Right hindlimb (tissue), 1 donor: ENCODE results near the gene WDR88.
A peak's percentile ranks its signal among the peaks of the same experiment; 100 is the strongest.
"Not testable (repeated sequence)": the region's sequence is repeated elsewhere in the genome, so short reads cannot be mapped to it uniquely, and the experiment has no call there.

Source experiments
- DNase-seq: peaks from one replicate; pipeline ENCODE4 v3.0.0-alpha.2; 2018

The WDR88 gene

GRCh38 chr19:33174186-33174585 lies 42.3 kb downstream of the WDR88 start:
- no peak for DNase-seq

GRCh38 chr19:33175156-33175782 lies 43.4 kb downstream of the WDR88 start:
- no peak for DNase-seq

DNA sequence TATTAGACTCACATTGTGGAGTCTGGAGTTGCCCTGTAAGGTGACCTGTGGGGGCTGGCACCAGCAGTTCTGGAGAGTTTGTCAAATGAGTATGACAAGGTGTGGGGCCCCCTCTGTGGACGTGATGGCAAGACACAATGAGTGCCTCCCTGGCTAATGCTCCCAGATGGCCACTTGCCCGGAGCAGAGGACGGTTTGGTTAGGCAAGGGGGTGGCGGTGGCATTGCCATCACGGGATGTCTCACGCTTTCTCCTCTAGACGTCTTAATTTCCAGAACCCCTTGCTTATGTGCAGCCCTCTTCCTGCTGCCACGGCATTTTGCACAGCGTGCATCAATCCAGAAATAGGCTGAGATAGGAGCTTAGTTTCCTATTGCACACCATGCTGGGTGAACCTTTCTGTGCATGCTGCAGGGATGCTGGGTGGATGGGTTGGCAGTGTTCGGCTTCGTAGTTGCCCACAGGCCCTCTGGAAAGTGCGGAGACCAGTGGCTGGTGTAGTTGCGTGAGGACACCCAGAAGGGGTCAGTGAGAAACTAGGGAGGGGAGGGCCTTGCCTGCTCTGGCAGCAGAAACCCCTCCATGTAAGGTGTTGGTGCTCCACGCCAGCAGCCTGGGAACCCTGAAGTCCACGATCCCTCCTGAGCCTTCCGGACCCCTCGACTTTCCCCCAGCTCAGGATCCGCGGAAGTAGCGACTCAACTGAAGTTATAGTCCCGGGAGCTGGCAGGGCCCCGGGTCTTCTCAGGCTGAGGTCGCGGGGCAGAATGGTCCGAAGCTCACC lies 44.2 kb downstream of the WDR88 start:
- peak; percentile 65 for DNase-seq

- DNase-seq, result peak; percentile 99
Observed at GRCh38 chr19:33176670-33177416, 44.9 kb downstream of the WDR88 start.

DNA sequence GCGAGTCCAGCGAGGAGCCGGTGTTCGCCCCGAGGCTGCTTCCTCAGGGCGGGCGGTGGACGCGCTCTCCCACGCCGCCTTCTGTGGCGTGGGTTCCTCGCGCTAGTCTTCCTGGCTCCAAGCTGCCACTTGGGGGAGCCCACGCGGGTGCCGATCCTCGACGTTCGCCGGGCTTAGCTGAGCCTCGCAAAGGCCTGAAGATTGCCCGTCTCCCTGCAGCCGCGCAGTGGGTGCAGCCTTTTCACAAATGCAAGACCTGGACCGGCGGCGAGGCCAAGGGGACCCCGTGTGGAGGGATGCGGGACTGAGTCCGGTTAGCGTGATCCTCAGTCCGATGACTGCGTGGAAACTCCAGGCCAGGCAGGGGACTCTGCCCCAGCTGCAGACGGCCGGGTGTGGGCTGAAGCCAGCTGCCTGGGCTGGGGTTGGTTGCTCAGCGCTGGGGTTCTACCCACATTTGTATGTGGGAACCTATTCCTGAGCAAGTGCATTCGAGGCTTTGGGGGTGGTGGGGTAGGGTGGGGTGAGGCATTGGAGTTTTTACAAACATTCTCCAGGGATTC lies 45.6 kb downstream of the WDR88 start:
- no peak for DNase-seq

GRCh38 chr19:33186431-33187182 lies 54.7 kb downstream of the WDR88 start:
- no peak for DNase-seq

DNA sequence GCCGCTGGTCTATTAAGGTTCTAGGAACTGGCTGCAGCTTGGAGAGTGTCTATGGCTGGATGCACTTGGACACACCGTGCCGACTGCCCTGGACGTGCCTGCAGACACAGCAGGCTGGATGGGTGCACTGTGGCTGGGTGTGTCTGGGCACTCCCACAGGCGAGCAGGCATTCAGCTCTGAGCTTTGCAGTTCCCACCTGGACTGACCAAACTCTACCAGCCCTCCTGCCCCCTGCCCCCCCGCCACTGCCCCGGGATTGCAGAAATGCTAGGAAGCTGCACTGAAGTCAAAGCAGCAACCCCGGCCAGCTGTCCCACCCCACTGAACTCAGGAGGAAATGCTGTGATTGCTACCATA lies 55.2 kb downstream of the WDR88 start:
- DNase-seq, result no peak

- DNase-seq, result no peak
Observed at GRCh38 chr19:33189453-33189852, 57.5 kb downstream of the WDR88 start.

DNA sequence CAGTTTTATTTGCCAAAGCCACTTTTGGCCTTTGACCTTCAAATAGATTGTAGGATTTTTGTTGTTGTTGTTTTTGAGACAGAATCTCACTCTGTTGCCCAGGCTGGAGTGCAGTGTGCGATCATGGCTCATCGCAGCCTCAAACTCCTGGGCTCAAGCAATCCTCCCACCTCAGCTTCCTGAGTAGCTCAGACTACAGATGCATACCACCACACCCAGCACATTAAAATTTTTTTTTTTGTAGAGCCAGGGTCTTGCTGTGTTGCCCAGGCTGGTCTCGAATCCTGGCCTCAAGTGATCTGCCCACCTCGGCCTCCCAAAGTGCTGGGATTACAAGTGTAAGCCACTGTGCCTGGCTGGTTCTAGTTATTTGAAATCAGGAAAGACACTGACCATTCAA lies 59.2 kb downstream of the WDR88 start:
- DNase-seq, result not testable (repeated sequence)

DNA sequence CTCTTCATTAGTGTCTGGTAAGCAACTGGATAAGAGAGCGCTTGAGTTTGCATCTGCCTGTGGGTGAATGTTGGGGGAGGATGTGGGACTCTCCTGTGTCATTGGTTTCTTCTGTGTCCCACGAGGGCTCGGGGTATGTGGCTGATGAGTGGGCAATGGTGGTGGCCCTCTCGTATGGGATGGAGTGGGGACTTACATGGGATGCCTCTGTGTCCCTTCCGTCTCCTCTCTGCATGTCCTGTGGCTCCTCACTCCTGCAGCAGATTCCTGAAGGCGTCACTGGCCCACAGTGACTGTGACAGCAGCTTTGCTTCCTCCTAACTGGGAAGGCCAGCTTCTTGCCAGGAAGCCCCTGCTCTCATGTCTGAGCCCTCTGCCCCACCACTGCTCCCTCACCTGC lies 59.6 kb downstream of the WDR88 start:
- DNase-seq, result no peak

- DNase-seq, result no peak
Observed at GRCh38 chr19:33192010-33192409, 60.1 kb downstream of the WDR88 start.

- DNase-seq, result no peak
Observed at GRCh38 chr19:33193269-33193864, 61.5 kb downstream of the WDR88 start.

DNA sequence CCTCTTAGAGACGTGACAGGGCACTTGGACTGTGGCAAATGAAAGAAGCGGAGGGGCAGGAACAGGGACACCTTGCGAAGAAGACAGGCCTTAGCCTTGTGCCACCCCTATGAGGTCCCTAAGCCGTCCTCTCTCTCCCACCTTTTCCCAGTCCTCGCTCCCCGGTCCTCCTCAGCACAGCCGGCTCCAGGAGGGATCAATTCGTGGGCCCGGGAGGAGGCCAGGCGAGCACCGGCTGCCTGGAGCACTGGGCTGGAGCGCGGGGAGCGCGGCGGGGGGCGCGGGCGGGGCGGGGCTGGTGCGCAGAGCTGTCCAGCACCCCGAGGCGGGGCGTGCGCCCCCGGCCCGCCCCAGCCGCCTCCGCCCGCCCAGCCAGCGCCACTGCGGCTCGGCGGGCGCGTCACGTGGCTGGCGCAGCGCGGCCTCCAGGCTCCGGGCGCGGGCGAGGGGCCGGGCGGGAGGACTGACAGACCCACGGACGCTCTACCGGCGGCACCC lies 62.0 kb downstream of the WDR88 start, which contains the start of gene LRP3:
LRP3 (plus strand) TSS at position 466 of the 498 bp plus-strand sequence. CDS start 456 bp downstream, outside the sequence.
- DNase-seq, result peak; percentile 75

DNA sequence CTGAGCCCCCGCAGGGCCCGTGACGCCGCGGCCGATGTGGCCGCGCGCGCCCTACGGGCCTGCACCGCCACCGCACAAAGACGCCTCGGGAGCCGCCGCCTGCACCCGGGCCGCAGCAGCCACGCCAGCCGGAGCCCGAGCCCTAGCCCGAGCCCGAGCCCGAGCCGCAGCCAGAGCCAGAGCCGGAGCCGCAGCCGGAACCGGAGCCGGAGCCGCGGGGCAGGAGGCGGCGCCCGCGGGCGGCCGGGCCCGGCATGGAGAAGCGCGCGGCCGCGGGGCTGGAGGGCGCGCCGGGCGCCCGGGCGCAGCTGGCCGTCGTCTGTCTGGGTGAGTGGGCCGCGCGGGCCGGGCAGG lies 62.6 kb downstream of the WDR88 start:
- DNase-seq, result no peak

DNA sequence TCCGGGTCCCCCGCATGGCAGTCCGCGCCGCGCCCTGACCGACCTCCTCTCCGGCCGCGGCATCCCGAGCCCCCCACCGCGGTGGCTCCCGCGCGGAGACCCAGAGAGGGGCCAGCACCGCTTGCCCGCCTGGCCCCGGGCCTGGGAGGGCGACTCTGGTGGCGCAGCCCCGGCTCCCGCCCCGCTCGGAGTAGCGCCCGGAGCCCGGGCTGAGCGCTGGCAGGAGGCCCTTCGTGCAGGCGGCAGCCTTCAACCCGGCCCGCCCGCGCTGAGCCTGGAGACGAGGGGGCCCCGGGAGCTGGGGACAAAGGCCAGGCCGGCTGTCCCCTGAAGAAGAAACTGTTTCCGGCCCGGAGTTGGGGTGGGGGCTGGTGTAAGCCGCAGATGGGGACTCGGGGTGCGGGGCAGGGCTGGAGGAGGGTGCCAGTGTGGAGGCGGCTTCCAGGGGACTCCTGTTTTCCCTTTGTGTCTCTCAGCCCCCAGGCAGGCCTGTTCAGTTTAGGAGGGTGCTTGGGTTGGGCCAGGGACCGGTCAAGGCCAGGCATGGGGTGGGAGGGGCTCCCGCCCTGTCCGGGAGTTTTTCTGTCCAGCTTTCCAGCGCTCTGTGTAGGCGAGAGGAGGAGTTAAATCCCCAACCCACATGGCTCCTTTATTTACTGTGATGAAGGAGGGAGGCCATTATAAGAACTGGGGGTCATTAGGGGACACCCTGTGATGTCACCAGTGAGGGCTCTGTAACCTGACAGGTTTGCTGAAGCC lies 63.2 kb downstream of the WDR88 start:
- peak; percentile 54 for DNase-seq

DNA sequence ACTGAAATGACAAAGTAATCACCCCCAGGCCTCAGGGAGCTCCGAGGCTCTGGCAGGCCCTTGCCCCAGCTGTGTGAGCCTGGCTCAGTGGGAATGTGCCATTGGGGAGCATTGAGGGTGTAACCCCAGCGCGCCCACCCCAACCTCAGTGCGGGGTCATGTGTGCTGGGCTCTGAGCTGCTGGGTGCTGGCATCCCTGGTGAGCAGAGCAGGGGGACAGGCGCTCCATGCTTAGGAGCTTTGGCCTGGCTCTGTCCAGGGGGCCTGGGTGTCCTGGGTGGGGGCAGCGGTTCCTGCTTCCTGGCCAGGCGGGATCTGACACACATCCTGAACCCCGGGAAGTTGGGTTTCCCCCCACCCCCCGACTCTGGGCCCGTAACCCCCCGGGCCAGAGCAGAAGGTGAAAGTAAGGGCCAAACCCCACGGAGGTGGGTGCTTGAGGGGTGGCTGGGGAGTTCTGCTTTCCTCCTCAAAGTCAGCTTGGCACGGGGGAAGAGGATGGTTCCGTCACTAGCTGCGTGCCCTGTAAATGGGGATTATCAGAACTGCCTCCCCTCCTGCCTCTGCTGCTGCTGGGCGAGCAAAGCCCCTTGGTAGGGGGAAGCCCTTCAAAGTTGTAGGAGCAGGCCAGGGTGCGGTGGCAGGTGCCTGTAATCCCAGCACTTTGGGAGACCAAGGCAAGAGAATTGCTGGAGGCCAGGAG lies 63.9 kb downstream of the WDR88 start:
- no peak for DNase-seq

GRCh38 chr19:33196446-33197193 lies 64.7 kb downstream of the WDR88 start:
- DNase-seq, result no peak

DNA sequence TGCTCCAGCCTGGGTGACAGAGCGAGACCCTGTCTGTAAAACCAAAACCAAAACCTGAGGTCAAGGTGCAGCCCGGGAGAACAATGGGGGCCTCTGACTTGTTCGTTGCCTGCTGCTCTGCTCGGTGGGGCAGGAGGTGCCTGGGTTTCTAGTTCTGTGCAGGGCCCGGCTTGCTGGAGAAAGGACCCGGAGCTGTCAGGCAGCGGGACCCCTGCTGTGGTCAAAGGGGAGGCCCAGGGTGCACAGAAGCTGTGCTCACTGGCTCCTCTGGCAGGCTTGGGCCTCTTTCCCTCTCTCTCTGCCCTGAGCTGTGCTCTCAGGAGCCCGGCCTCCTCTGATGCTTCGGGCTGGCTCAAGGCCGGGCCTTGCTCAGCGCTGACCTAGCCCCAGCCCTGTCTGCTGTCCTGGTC lies 65.7 kb downstream of the WDR88 start:
- no peak for DNase-seq

- DNase-seq, result no peak
Observed at GRCh38 chr19:33198169-33198568, 66.3 kb downstream of the WDR88 start.
